SK-N-SH treated with all-trans-retinoic acid at 6 μM for 48 hours (cell line): ENCODE data around the gene BNC2.

ENCODE experiments used
- ATAC-seq: fragments of 200-7000 bp; cut with Tn5 transposase; 3 replicates; pipeline ENCODE4 v1.9.1; 2020; ENCODE audit warnings: mild to moderate bottlenecking, moderate library complexity
- ARNTL ChIP-seq: fragments of 450-650 bp; formaldehyde crosslinking; IDR thresholded peaks from 2 replicates; pipeline ENCODE4 v1.5.0; 2020; ENCODE audit warnings: low read depth, mild to moderate bottlenecking, moderate library complexity, borderline replicate concordance
- BACH2 ChIP-seq: fragments of 250-450 bp; sonication (Bioruptor Pico); IDR thresholded peaks from 2 replicates; pipeline ENCODE4 v1.9.0; 2021; ENCODE audit warnings: mild to moderate bottlenecking, borderline replicate concordance
- CREB5 ChIP-seq: fragments of 250-450 bp; sonication (Bioruptor Pico); IDR thresholded peaks from 2 replicates; pipeline ENCODE4 v1.5.1; 2020; ENCODE audit warnings: low read depth, mild to moderate bottlenecking, moderate library complexity
- CSRNP3 ChIP-seq: fragments of 250-450 bp; sonication (Bioruptor Pico); IDR thresholded peaks from 2 replicates; pipeline ENCODE4 v1.5.1; 2021; ENCODE audit warnings: mild to moderate bottlenecking, moderate library complexity
- ESRRG ChIP-seq: fragments of 250-450 bp; sonication (Bioruptor Pico); IDR thresholded peaks from 2 replicates; pipeline ENCODE4 v1.6.1; 2021; ENCODE audit warnings: mild to moderate bottlenecking
- ISL1 ChIP-seq: fragments of 250-450 bp; sonication (Bioruptor Pico); IDR thresholded peaks from 2 replicates; pipeline ENCODE4 v2.1.2; 2022; ENCODE audit warnings: mild to moderate bottlenecking, moderate library complexity
- OSR1 ChIP-seq: fragments of 250-450 bp; sonication (Bioruptor Pico); IDR thresholded peaks from 2 replicates; pipeline ENCODE4 v1.8.0; 2022; ENCODE audit warnings: moderate library complexity, mild to moderate bottlenecking, inconsistent platforms
- PATZ1 ChIP-seq: fragments of 250-450 bp; sonication (Bioruptor Pico); IDR thresholded peaks from 2 replicates; pipeline ENCODE4 v1.8.0; 2020; ENCODE audit warnings: mild to moderate bottlenecking, moderate library complexity, borderline replicate concordance
- POU6F1 ChIP-seq: fragments of 250-450 bp; sonication (Bioruptor Pico); IDR thresholded peaks from 2 replicates; pipeline ENCODE4 v1.8.0; 2021; ENCODE audit warnings: low read depth, mild to moderate bottlenecking, moderate library complexity, borderline replicate concordance
- PPARA ChIP-seq: fragments of 250-450 bp; sonication (Bioruptor Pico); IDR thresholded peaks from 2 replicates; pipeline ENCODE4 v1.5.0; 2020; ENCODE audit warnings: mild to moderate bottlenecking, borderline replicate concordance
- RARB ChIP-seq: fragments of 250-450 bp; sonication (Bioruptor Pico); IDR thresholded peaks from 2 replicates; pipeline ENCODE4 v1.8.0; 2021; ENCODE audit warnings: mild to moderate bottlenecking, moderate library complexity
- TCF4 ChIP-seq: fragments of 250-450 bp; sonication (Bioruptor Pico); IDR thresholded peaks from 2 replicates; pipeline ENCODE4 v1.8.0; 2021; ENCODE audit warnings: mild to moderate bottlenecking, moderate library complexity, borderline replicate concordance
- TOX ChIP-seq: fragments of 250-450 bp; sonication (Bioruptor Pico); IDR thresholded peaks from 2 replicates; pipeline ENCODE4 v1.8.0; 2021; ENCODE audit warnings: mild to moderate bottlenecking, moderate library complexity, borderline replicate concordance
- TSHZ2 ChIP-seq: fragments of 250-450 bp; sonication (Bioruptor Pico); IDR thresholded peaks from 2 replicates; pipeline ENCODE4 v1.5.0; 2020; ENCODE audit warnings: mild to moderate bottlenecking, moderate library complexity
- ZC3H10 ChIP-seq: fragments of 250-450 bp; sonication (Bioruptor Pico); IDR thresholded peaks from 2 replicates; pipeline ENCODE4 v1.5.1; 2021; ENCODE audit warnings: mild to moderate bottlenecking, moderate library complexity
- ZFP3 ChIP-seq: fragments of 250-450 bp; sonication (Bioruptor Pico); IDR thresholded peaks from 2 replicates; pipeline ENCODE4 v1.5.0; 2020; ENCODE audit warnings: mild to moderate bottlenecking, moderate library complexity
- ZFP30 ChIP-seq: fragments of 450-650 bp; formaldehyde crosslinking; IDR thresholded peaks from 2 replicates; pipeline ENCODE4 v1.5.0; 2022; ENCODE audit warnings: mild to moderate bottlenecking, moderate library complexity
- ZNF565 ChIP-seq: fragments of 450-650 bp; formaldehyde crosslinking; conservative IDR thresholded peaks from 2 replicates; pipeline ENCODE4 v1.5.0; 2020; ENCODE audit warnings: low read depth, mild to moderate bottlenecking, moderate library complexity
- ZNF70 ChIP-seq: fragments of 450-650 bp; formaldehyde crosslinking; IDR thresholded peaks from 2 replicates; pipeline ENCODE4 v1.5.0; 2020; ENCODE audit warnings: mild to moderate bottlenecking, moderate library complexity
- ZNF8 ChIP-seq: fragments of 450-650 bp; formaldehyde crosslinking; IDR thresholded peaks from 2 replicates; pipeline ENCODE4 v1.5.0; 2020; ENCODE audit warnings: mild to moderate bottlenecking, moderate library complexity

The BNC2 gene

GRCh38 chr9:16500386-16500785 lies 370.1 kb downstream of the BNC2 start (continued):
- no peak for TF ChIP-seq CREB5 (CRISPR knock-in tag)
- no peak for TF ChIP-seq OSR1 (CRISPR knock-in tag)
- TF ChIP-seq ARNTL (CRISPR knock-in tag), result no peak
- TF ChIP-seq CSRNP3 (CRISPR knock-in tag), result no peak
- TF ChIP-seq TSHZ2 (CRISPR knock-in tag), result no peak
- TF ChIP-seq ZNF565 (CRISPR knock-in tag), result no peak

GRCh38 chr9:16499892-16500291 lies 370.6 kb downstream of the BNC2 start:
- peak; percentile 48 for ATAC-seq
- TF ChIP-seq ZC3H10 (CRISPR knock-in tag) (no peak), TCF4 (CRISPR knock-in tag) (no peak), POU6F1 (CRISPR knock-in tag) (no peak), ZFP3 (CRISPR knock-in tag) (no peak), ZFP30 (no peak), TOX (no peak), OSR1 (CRISPR knock-in tag) (no peak)

GRCh38 chr9:16496908-16497307 lies 373.6 kb downstream of the BNC2 start:
- ATAC-seq, result no peak
- TF ChIP-seq RARB (CRISPR knock-in tag) (no peak), BACH2 (CRISPR knock-in tag) (no peak), ESRRG (CRISPR knock-in tag) (no peak), ZFP30 (no peak), ZNF8 (CRISPR knock-in tag) (no peak), ZFP3 (CRISPR knock-in tag) (no peak), ZNF70 (no peak), ARNTL (CRISPR knock-in tag) (no peak), CSRNP3 (CRISPR knock-in tag) (no peak), PPARA (CRISPR knock-in tag) (no peak), ISL1 (CRISPR knock-in tag) (no peak), OSR1 (CRISPR knock-in tag) (no peak), PATZ1 (no peak), ZNF565 (CRISPR knock-in tag) (no peak), CREB5 (CRISPR knock-in tag) (no peak), TSHZ2 (CRISPR knock-in tag) (no peak), TCF4 (CRISPR knock-in tag) (no peak)
